ENCODE data around the gene GPS1. TPM values are rescaled to one million over a fixed set of nuclear protein-coding genes. Genes with fewer than 3 reads are reported as not detected.
A peak's percentile ranks its signal among the peaks of the same experiment; 100 is the strongest.

GPS1 gene
- total and polyA plus RNA-seq, 9 of the 15 experiments (the other 6 are each of a cell fraction or from before 2014, with no cell fraction given): 3.1 to 167 (median 69.9) TPM

DNA sequence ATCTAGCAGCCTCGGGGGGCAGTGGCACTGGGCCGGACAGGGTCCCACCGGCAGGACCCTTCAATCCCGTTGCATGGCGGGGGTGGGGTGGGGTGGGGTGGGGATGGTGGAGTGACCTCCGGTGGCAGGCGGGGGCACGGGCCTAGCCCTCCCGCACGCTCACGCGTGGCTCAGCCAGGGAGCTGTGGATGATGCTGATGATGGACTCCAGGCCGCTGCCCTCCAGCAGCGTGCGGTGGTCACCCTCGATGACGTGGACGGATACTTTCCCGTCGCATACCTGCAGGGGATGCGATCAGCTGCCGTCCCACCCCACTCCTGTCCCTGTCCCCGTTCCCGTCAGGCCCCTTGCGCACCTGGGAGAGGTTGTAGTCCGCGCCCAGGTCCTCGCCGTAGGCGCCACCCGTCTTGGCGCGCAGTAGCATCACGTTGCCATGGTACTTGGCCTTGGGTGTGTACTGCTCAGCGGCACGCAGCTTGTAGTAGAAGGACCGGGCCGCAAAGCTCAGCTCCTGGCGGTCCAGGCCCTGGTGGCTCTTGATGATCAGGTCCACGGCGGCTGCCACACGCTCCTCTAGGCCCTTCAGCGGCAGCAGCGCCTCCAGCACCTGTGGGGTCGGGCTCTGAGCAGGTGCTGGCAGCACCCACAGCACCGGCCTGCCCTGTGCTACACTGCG lies 27.4 kb downstream of the GPS1 start:
- H3K4me3 ChIP-seq: no peak overlapping the region
- peaks cover 3% of the 10 kb centered on the region for H3K9me1 ChIP-seq (ENCODE audit: control insufficient read depth, insufficient read depth, low read length)
- FAIRE-seq (no peak), ATAC-seq (no peak), DNase-seq (ENCODE audit: extremely low read depth in 1 of 4, low spot score in 3 of 4) (no peak)
- in situ Hi-C loops (cut with MboI) (no loop called here), intact Hi-C loops (cut with micrococcal nuclease) (no loop called here)
- no peaks in the 10 kb centered on the region; the same call in 2 of the 3 replicates for H3K79me2 ChIP-seq (ENCODE audit: control insufficient read depth, insufficient read depth, low read length)
- POLR2A ChIA-PET: interaction anchor here (0.5 to 4.2 kb wide), 6 partner anchors 9 to 119 kb away, joined by 3 to 52 read pairs (median 5); partner anchors contain the start of gene NOTUM
- H2AFZ ChIP-seq (ENCODE audit: low read depth, low read length): no peak overlapping the region
- BruUV-seq (replicated peaks): no TSS peak
- H4K20me1 ChIP-seq (replicated peaks; ENCODE audit: control insufficient read depth, insufficient read depth, low read length): peaks cover 27% of the 10 kb centered on the region
- H3K9ac ChIP-seq (ENCODE audit: insufficient read depth in 1 of 2, low read depth in 2 of 2, low read length in 2 of 2): no peak overlapping the region
- H3K4me1 ChIP-seq (replicated peaks in 1 of 2; ENCODE audit: control insufficient read depth in 2 of 2, insufficient read depth in 2 of 2, low read length in 2 of 2): peaks cover 0 to 70% of the 10 kb centered on the region in 2 experiments; a peak in 2 of 5 replicates
- H3K27ac ChIP-seq (ENCODE audit: extremely low read depth, low read depth, low read length): no peak overlapping the region
- no peak for TF ChIP-seq CSDE1 (IDR thresholded peaks at IDR 0.05)
- TF ChIP-seq ZBTB1 (CRISPR knock-in tag; IDR thresholded peaks at IDR 0.05; ENCODE audit: borderline replicate concordance, low read depth): no peak
- peak; percentile 73 for TF ChIP-seq SUPT5H (IDR thresholded peaks at IDR 0.05)
- peak; percentile 69 for TF ChIP-seq POLR2A (conservative IDR thresholded peaks at IDR 0.05)
- TF ChIP-seq FIP1L1 (IDR thresholded peaks at IDR 0.05; ENCODE audit: low read depth, low read length, poor library complexity, severe bottlenecking): peak; percentile 47
- TF ChIP-seq POLR2B (IDR thresholded peaks at IDR 0.05; ENCODE audit: low read depth, partially characterized antibody): peak; percentile 25
- TF ChIP-seq SAFB (IDR thresholded peaks at IDR 0.05; ENCODE audit: borderline replicate concordance, low read depth, low read length): 0 out of 2 replicates have a peak, but pooled peaks have one; percentile 19
- TF ChIP-seq PCBP1 (IDR thresholded peaks at IDR 0.05; ENCODE audit: low read depth, low read length, poor library complexity, severe bottlenecking): peak; percentile 30
- no peak for TF ChIP-seq NR0B1 (IDR thresholded peaks at IDR 0.05; ENCODE audit: partially characterized antibody)
- TF ChIP-seq, protein P1, sequence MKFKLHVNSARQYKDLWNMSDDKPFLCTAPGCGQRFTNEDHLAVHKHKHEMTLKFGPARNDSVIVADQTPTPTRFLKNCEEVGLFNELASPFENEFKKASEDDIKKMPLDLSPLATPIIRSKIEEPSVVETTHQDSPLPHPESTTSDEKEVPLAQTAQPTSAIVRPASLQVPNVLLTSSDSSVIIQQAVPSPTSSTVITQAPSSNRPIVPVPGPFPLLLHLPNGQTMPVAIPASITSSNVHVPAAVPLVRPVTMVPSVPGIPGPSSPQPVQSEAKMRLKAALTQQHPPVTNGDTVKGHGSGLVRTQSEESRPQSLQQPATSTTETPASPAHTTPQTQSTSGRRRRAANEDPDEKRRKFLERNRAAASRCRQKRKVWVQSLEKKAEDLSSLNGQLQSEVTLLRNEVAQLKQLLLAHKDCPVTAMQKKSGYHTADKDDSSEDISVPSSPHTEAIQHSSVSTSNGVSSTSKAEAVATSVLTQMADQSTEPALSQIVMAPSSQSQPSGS (CRISPR knock-in tag; IDR thresholded peaks at IDR 0.05): no peak
- TF ChIP-seq MYNN (IDR thresholded peaks at IDR 0.05): peak; percentile 73
- TF ChIP-seq MYNN (CRISPR knock-in tag; IDR thresholded peaks at IDR 0.05): no peak
- peak; percentile 49 for TF ChIP-seq RBFOX2 (IDR thresholded peaks at IDR 0.05; ENCODE audit: low read depth, low read length)
- peak; percentile 58 for TF ChIP-seq POLR2G (IDR thresholded peaks at IDR 0.05; ENCODE audit: low read depth, low read length)
- peak; percentile 82 for TF ChIP-seq RBM22 (IDR thresholded peaks at IDR 0.05; ENCODE audit: low read depth, low read length, poor library complexity, severe bottlenecking)
- TF ChIP-seq, protein P2, sequence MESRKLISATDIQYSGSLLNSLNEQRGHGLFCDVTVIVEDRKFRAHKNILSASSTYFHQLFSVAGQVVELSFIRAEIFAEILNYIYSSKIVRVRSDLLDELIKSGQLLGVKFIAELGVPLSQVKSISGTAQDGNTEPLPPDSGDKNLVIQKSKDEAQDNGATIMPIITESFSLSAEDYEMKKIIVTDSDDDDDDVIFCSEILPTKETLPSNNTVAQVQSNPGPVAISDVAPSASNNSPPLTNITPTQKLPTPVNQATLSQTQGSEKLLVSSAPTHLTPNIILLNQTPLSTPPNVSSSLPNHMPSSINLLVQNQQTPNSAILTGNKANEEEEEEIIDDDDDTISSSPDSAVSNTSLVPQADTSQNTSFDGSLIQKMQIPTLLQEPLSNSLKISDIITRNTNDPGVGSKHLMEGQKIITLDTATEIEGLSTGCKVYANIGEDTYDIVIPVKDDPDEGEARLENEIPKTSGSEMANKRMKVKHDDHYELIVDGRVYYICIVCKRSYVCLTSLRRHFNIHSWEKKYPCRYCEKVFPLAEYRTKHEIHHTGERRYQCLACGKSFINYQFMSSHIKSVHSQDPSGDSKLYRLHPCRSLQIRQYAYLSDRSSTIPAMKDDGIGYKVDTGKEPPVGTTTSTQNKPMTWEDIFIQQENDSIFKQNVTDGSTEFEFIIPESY (CRISPR knock-in tag; IDR thresholded peaks at IDR 0.05): peak; percentile 99
- TF ChIP-seq NFXL1 (CRISPR knock-in tag; IDR thresholded peaks at IDR 0.05): no peak
- no peak for TF ChIP-seq SETDB1 (IDR thresholded peaks at IDR 0.05; ENCODE audit: low read length)
- CTCF ChIA-PET (ENCODE audit: low intra/inter-chr PET ratio): no interaction called here
- no peaks in the 10 kb centered on the region for H3K9me3 ChIP-seq (replicated peaks; ENCODE audit: control insufficient read depth, insufficient read depth, low read depth, low read length)
- H3K36me3 ChIP-seq (ENCODE audit: control insufficient read depth, insufficient read depth, low read length): peaks cover 65% of the 10 kb centered on the region; the same call in 2 of the 3 replicates
- H3K27me3 ChIP-seq (ENCODE audit: control insufficient read depth in 2 of 2, insufficient read depth in 2 of 2, low read length in 2 of 2): no peaks in the 10 kb centered on the region
- 96% methylated on average over 29 of the region's 47 CpGs for WGBS (ENCODE audit: insufficient coverage, low coverage, missing lambda C conversion rate)
- H3K4me2 ChIP-seq (ENCODE audit: insufficient read depth, low read length): no peak overlapping the region

Data from K562 (cell line).